HG03139 (cell line): ENCODE data around the gene HIRA.
"Not testable (repeated sequence)": the region's sequence is repeated elsewhere in the genome, so short reads cannot be mapped to it uniquely, and the experiment has no call there.

Experiments used
- ATAC-seq: cut with Tn5 transposase; IDR thresholded peaks from one replicate; pipeline ENCODE4 v1.9.1; 2021; ENCODE audit not compliant: unreplicated experiment

The HIRA gene

GRCh38 chr22:19387575-19387974 is 44.0 kb downstream of the HIRA start:
- ATAC-seq: no peak

GRCh38 chr22:19387038-19387437 is 44.5 kb downstream of the HIRA start:
- ATAC-seq: no peak

GRCh38 chr22:19386248-19386647 is 45.3 kb downstream of the HIRA start:
- no peak for ATAC-seq

GRCh38 chr22:19385221-19385906 is 46.2 kb downstream of the HIRA start:
- ATAC-seq: no peak

- no peak for ATAC-seq
These were observed 48.2 kb downstream of the HIRA start for GRCh38 chr22:19383292-19383691.

- no peak for ATAC-seq
These were observed 49.3 kb downstream of the HIRA start for GRCh38 chr22:19382240-19382639.

GRCh38 chr22:19378344-19378674 is 53.2 kb downstream of the HIRA start:
- ATAC-seq: no peak

- ATAC-seq: no peak
These were observed 53.8 kb downstream of the HIRA start for GRCh38 chr22:19377565-19378343.

GRCh38 chr22:19376971-19377370 is 54.6 kb downstream of the HIRA start:
- no peak for ATAC-seq

- no peak for ATAC-seq
These were observed 55.3 kb downstream of the HIRA start for GRCh38 chr22:19376247-19376646.

GRCh38 chr22:19375435-19375834 is 56.1 kb downstream of the HIRA start:
- ATAC-seq: no peak

GRCh38 chr22:19374410-19374809 is 57.1 kb downstream of the HIRA start:
- ATAC-seq: no peak

GRCh38 chr22:19373450-19373849 is 58.1 kb downstream of the HIRA start:
- no peak for ATAC-seq

- no peak for ATAC-seq
These were observed 59.6 kb downstream of the HIRA start for GRCh38 chr22:19371893-19372292.

GRCh38 chr22:19368876-19369275 is 62.7 kb downstream of the HIRA start:
- ATAC-seq: no peak

- no peak for ATAC-seq
These were observed 63.7 kb downstream of the HIRA start for GRCh38 chr22:19367763-19368367.

GRCh38 chr22:19363541-19363940 is 68.0 kb downstream of the HIRA start:
- not testable (repeated sequence) for ATAC-seq

GRCh38 chr22:19361501-19362103 is 69.9 kb downstream of the HIRA start:
- no peak for ATAC-seq

- ATAC-seq: no peak
These were observed 70.7 kb downstream of the HIRA start for GRCh38 chr22:19360862-19361261.

GRCh38 chr22:19360300-19360792 is 71.2 kb downstream of the HIRA start:
- no peak for ATAC-seq

GRCh38 chr22:19359554-19360299 is 71.8 kb downstream of the HIRA start:
- ATAC-seq: no peak
